Neuronal stem cell (in vitro differentiated cells): Measurements from ENCODE around the gene EFL1.
"Not testable (repeated sequence)": the region's sequence is repeated elsewhere in the genome, so short reads cannot be mapped to it uniquely, and the experiment has no call there.

Experiments used
- DNase-seq: peaks from one replicate; pipeline ENCODE4 v3.0.0-alpha.2; 2013; ENCODE audit warnings: low spot score
- H2AFZ ChIP-seq: one replicate; pipeline ENCODE4 v1.6.1; 2013; ENCODE audit warnings: mild to moderate bottlenecking, low read length, inconsistent platforms
- H2AK5ac ChIP-seq: 2 replicates; pipeline ENCODE4 v1.6.1; 2013; ENCODE audit warnings: low read depth, mild to moderate bottlenecking, inconsistent platforms, low read length, moderate library complexity, mixed read lengths
- H2BK120ac ChIP-seq: 2 replicates; pipeline ENCODE4 v1.6.1; 2013; ENCODE audit warnings: low read depth, mild to moderate bottlenecking, inconsistent platforms, low read length, moderate library complexity, mixed read lengths
- H2BK12ac ChIP-seq: one replicate; pipeline ENCODE4 v1.6.1; 2013; ENCODE audit warnings: low read length, inconsistent platforms
- H2BK15ac ChIP-seq: 2 replicates; pipeline ENCODE4 v1.6.1; 2013; ENCODE audit warnings: mild to moderate bottlenecking, low read length, inconsistent platforms, mixed read lengths
- H2BK5ac ChIP-seq: one replicate; pipeline ENCODE4 v1.6.1; 2013; ENCODE audit warnings: inconsistent platforms, mild to moderate bottlenecking, low read length, moderate library complexity
- H3K14ac ChIP-seq: one replicate; pipeline ENCODE4 v1.6.1; 2013; ENCODE audit warnings: low read length, inconsistent platforms
- H3K18ac ChIP-seq: 2 replicates; pipeline ENCODE4 v1.6.1; 2013; ENCODE audit warnings: low read length, inconsistent platforms
- H3K23ac ChIP-seq: 2 replicates; pipeline ENCODE4 v1.6.1; 2013; ENCODE audit warnings: low read depth, mild to moderate bottlenecking, mixed read lengths, low read length, inconsistent platforms; ENCODE audit not compliant: poor library complexity
- H3K27ac ChIP-seq: replicated peaks from 3 replicates; pipeline ENCODE4 v1.5.1; 2013; ENCODE audit warnings: low read length, inconsistent platforms
- H3K27me3 ChIP-seq, 3 experiments: 2 replicates each; pipeline ENCODE4 v1.6.1; 2013; ENCODE audit warnings: low read length in 3 of 3, mild to moderate bottlenecking in 2 of 3, inconsistent platforms in 1 of 3, low read depth in 1 of 3, mixed read lengths in 1 of 3, moderate library complexity in 1 of 3; ENCODE audit not compliant: control insufficient read depth in 3 of 3, insufficient read depth in 3 of 3
- H3K36me3 ChIP-seq, 2 donors: replicated peaks in 1 of 2; 2 replicates each; pipeline ENCODE4 v1.6.1; 2013; ENCODE audit warnings: low read length in 2 of 2; ENCODE audit not compliant: control insufficient read depth in 2 of 2, insufficient read depth in 2 of 2
- H3K4ac ChIP-seq: 2 replicates; pipeline ENCODE4 v1.6.1; 2013; ENCODE audit warnings: inconsistent platforms, mild to moderate bottlenecking, low read length, moderate library complexity
- H3K4me1 ChIP-seq, 2 donors: 1 replicate in 1 of 2; 2 replicates in 1 of 2; pipeline ENCODE4 v1.6.1; 2013; ENCODE audit warnings: low read length in 2 of 2, low read depth in 1 of 2; ENCODE audit not compliant: control insufficient read depth in 2 of 2, insufficient read depth in 1 of 2
- H3K4me2 ChIP-seq: one replicate; pipeline ENCODE4 v1.6.1; 2013; ENCODE audit warnings: mild to moderate bottlenecking, low read length, inconsistent platforms; ENCODE audit not compliant: insufficient read depth, poor library complexity, severe bottlenecking
- H3K4me3 ChIP-seq, 2 donors: 2 replicates each; pipeline ENCODE4 v1.5.1; 2013; ENCODE audit warnings: low read length in 2 of 2, mild to moderate bottlenecking in 2 of 2, inconsistent platforms in 1 of 2, moderate library complexity in 1 of 2
- H3K79me1 ChIP-seq: one replicate; pipeline ENCODE4 v1.6.1; 2013; ENCODE audit warnings: low read depth, mild to moderate bottlenecking, inconsistent platforms, low read length, moderate library complexity
- H3K9ac ChIP-seq: one replicate; pipeline ENCODE4 v1.6.1; 2013; ENCODE audit warnings: mild to moderate bottlenecking, low read depth, low read length, inconsistent platforms; ENCODE audit not compliant: poor library complexity
- H3K9me3 ChIP-seq, 2 donors: replicated peaks in 1 of 2; 2 replicates each; pipeline versions ENCODE3 to v1.6.1; 2013; ENCODE audit warnings: low read length in 2 of 2, mild to moderate bottlenecking in 2 of 2, inconsistent platforms in 1 of 2, low read depth in 1 of 2, mixed read lengths in 1 of 2, moderate library complexity in 1 of 2; ENCODE audit not compliant: control insufficient read depth in 2 of 2, insufficient read depth in 1 of 2
- H4K8ac ChIP-seq: one replicate; pipeline ENCODE4 v1.6.1; 2013; ENCODE audit warnings: low read depth, mild to moderate bottlenecking, inconsistent platforms, low read length, moderate library complexity
- H4K91ac ChIP-seq: one replicate; pipeline ENCODE4 v1.6.1; 2013; ENCODE audit warnings: low read length, low read depth, mild to moderate bottlenecking, inconsistent platforms; ENCODE audit not compliant: poor library complexity
- WGBS, 2 donors: extraction: QIAGEN DNeasy Blood & Tissue Kit; methylation state at CpG; one replicate each; pipeline ENCODE4 v1.1.7; 2013; ENCODE audit warnings: missing lambda C conversion rate in 2 of 2, mixed read lengths in 1 of 2; ENCODE audit not compliant: insufficient read length in 2 of 2, insufficient replicate concordance in 1 of 2; ENCODE audit errors: extremely low coverage in 2 of 2; 5-methylcytosine and 5-hydroxymethylcytosine counted together

Gene EFL1

DNA sequence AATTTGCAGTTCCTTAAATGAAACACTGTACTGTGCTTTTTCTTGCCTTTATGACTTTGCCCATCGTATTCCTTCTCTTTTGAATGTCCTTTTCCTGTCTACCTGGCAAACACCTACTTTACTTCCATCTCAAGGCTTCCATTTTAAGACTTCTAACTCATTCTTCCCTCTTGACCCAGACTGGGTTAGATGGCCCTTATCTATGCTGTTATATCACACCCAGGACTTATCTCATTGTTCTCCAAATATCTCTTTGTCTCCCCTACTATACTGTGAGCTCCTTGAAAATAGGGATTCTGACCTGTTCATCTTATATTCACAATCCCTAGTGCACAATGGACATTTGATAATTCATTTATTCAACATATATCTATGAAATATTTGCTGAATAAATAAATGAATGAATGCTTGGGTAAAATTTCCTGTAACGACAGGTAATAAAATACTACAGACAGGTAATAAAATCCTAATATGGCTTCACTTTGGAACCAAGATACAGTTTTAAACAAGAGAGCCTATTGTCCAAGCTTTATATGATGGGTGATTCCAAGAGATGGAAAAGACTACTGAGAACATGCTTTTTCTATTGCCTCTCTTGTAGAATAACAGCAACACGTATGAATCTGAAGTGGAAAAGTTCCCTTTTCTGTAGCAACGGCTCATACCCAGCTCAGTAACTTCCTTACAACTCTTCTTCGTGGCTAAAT is 22.7 kb downstream of the EFL1 start:
- H3K14ac ChIP-seq: no peak overlapping the region
- H3K23ac ChIP-seq: no peak overlapping the region
- no peak overlapping the region for H3K4ac ChIP-seq
- H3K36me3 ChIP-seq: peaks cover 6 to 61% of the 10 kb centered on the region in 2 donors
- H3K9me3 ChIP-seq: no peaks in the 10 kb centered on the region
- H2BK15ac ChIP-seq: no peak overlapping the region
- no peak overlapping the region for H2BK5ac ChIP-seq
- no peaks in the 10 kb centered on the region for H3K27me3 ChIP-seq
- no peak for DNase-seq
- H4K8ac ChIP-seq: no peak overlapping the region
- no peak overlapping the region for H2AK5ac ChIP-seq
- H2BK120ac ChIP-seq: no peak overlapping the region
- H3K4me1 ChIP-seq: no peaks in the 10 kb centered on the region
- no peak overlapping the region for H3K4me2 ChIP-seq
- no peak overlapping the region for H2BK12ac ChIP-seq
- no peak overlapping the region for H3K9ac ChIP-seq
- H3K18ac ChIP-seq: no peak overlapping the region
- no peak overlapping the region for H4K91ac ChIP-seq
- WGBS, 2 donors: no CpG with 5 or more reads among the region's 5 CpGs
- no peak overlapping the region for H2AFZ ChIP-seq
- no peak overlapping the region for H3K4me3 ChIP-seq
- H3K79me1 ChIP-seq: no peaks in the 10 kb centered on the region
- no peak overlapping the region for H3K27ac ChIP-seq

DNA sequence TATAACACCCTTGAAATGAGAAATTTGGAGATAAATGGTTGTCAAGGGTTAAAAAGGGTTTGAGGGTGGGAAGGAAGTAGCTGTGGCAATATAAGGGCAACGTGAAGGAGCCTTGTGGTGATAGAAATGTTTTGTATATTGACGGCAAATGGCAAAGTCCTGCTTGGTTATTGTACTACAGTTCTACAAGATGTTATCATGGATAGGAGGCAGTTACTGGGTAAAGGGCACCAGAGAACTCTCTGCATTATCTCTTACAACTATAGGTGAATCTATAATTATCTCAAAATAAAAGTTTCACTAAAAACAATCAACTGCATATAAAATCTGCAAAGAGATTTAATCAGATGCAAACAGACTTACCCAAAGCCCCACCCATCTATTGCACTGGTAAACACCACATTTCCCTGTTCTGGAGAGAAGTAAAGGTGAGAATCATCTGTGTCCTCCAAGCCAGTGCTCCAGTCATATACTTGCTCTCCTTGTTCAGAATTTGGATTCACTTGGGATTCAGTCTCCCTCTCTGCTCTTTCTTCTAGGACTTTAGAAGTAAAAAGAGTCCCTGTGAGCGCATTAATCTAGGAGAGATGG is 24.5 kb downstream of the EFL1 start:
- not testable (repeated sequence) for H2AK5ac ChIP-seq, H3K14ac ChIP-seq, H4K91ac ChIP-seq, H3K18ac ChIP-seq, H3K4ac ChIP-seq, H3K4me2 ChIP-seq, H2AFZ ChIP-seq, H3K27ac ChIP-seq, H2BK5ac ChIP-seq, H3K9ac ChIP-seq, H2BK120ac ChIP-seq, H2BK12ac ChIP-seq, H3K4me1 ChIP-seq, H2BK15ac ChIP-seq, H3K9me3 ChIP-seq, H3K4me3 ChIP-seq, H3K79me1 ChIP-seq, H3K23ac ChIP-seq, DNase-seq, H3K27me3 ChIP-seq, H4K8ac ChIP-seq
- WGBS, 2 donors: no CpG with 5 or more reads among the region's 3 CpGs
- peaks cover 6 to 62% of the 10 kb centered on the region in 2 donors for H3K36me3 ChIP-seq

- no peak overlapping the region for H2BK15ac ChIP-seq
- H3K27me3 ChIP-seq: no peaks in the 10 kb centered on the region
- H2AK5ac ChIP-seq: no peak overlapping the region
- H4K8ac ChIP-seq: no peak overlapping the region
- no peak overlapping the region for H2BK12ac ChIP-seq
- no peak overlapping the region for H3K9ac ChIP-seq
- no peak overlapping the region for H3K23ac ChIP-seq
- DNase-seq: no peak
- H3K36me3 ChIP-seq: peaks cover 0 to 67% of the 10 kb centered on the region in 2 donors
- H2BK120ac ChIP-seq: no peak overlapping the region
- no peak overlapping the region for H3K18ac ChIP-seq
- H3K4me2 ChIP-seq: no peak overlapping the region
- H2BK5ac ChIP-seq: no peak overlapping the region
- H3K9me3 ChIP-seq: no peaks in the 10 kb centered on the region
- no peaks in the 10 kb centered on the region for H3K79me1 ChIP-seq
- H3K27ac ChIP-seq: no peak overlapping the region
- no peak overlapping the region for H3K4ac ChIP-seq
- no peak overlapping the region for H4K91ac ChIP-seq
- no peak overlapping the region for H3K14ac ChIP-seq
- H2AFZ ChIP-seq: no peak overlapping the region
- H3K4me1 ChIP-seq: peaks cover 0 to 5% of the 10 kb centered on the region in 2 donors
- no CpG with 5 or more reads among the region's 2 CpGs for WGBS, 2 donors
- H3K4me3 ChIP-seq: no peak overlapping the region
Measured at GRCh38 chr15:82231842-82232241, 30.7 kb downstream of the EFL1 start.

DNA sequence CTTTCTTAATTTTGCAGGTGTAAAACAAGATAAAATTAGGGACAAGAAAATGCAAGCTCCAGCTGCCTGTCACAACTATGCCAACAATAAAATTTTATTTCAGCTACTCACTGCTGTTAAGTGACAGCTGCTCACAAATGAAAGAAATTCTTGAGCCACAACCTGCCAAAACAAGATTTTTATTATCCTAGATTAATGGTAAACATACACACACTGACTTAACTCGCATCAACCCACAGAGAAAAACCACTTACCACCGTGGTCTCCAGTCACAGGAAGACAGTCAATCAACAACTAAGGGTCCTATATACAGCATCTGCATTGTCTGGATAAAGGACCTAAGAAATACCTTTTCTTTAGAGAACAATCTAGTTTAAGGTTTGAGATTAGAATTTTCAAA is 31.3 kb downstream of the EFL1 start:
- Histone ChIP-seq H3K4ac (no peak overlapping the region), H2AFZ (no peak overlapping the region), H3K18ac (no peak overlapping the region), H4K8ac (no peak overlapping the region), H3K4me3 (no peak overlapping the region), H3K9me3 (no peaks in the 10 kb centered on the region), H3K23ac (no peak overlapping the region), H3K14ac (no peak overlapping the region), H3K4me1 (peaks cover 0 to 5% of the 10 kb centered on the region in 2 donors), H2BK5ac (no peak overlapping the region), H3K4me2 (no peak overlapping the region), H3K27me3 (no peaks in the 10 kb centered on the region), H3K36me3 (peaks cover 0 to 68% of the 10 kb centered on the region in 2 donors), H3K79me1 (no peaks in the 10 kb centered on the region), H2BK15ac (no peak overlapping the region), H3K27ac (no peak overlapping the region), H3K9ac (no peak overlapping the region), H2BK12ac (no peak overlapping the region), H2BK120ac (no peak overlapping the region), H4K91ac (no peak overlapping the region), H2AK5ac (no peak overlapping the region)
- no peak for DNase-seq
- WGBS, 2 donors: no CpG with 5 or more reads among the region's 2 CpGs
